HEK293 (cell line): Measurements from ENCODE around the gene LDLRAD2.
A peak's percentile ranks its signal among the peaks of the same experiment; 100 is the strongest.

ENCODE experiments used
- FEZF1 ChIP-seq: fragments of 450-650 bp; formaldehyde crosslinking; IDR thresholded peaks from 2 replicates; pipeline ENCODE4 v1.5.1; 2016; ENCODE audit warnings: missing biosample characterization, missing genetic modification characterization
- OSR2 ChIP-seq: fragments of 450-650 bp; formaldehyde crosslinking; IDR thresholded peaks from 2 replicates; pipeline ENCODE4 v1.5.1; 2016; ENCODE audit warnings: missing biosample characterization, missing genetic modification characterization
- SP2 ChIP-seq: fragments of 450-650 bp; formaldehyde crosslinking; IDR thresholded peaks from 2 replicates; pipeline ENCODE4 v1.5.1; 2016; ENCODE audit warnings: missing biosample characterization, missing genetic modification characterization
- YY1 ChIP-seq: fragments of 450-650 bp; formaldehyde crosslinking; IDR thresholded peaks from 2 replicates; pipeline ENCODE4 v1.5.1; 2018; ENCODE audit warnings: missing biosample characterization, missing genetic modification characterization
- ZBTB20 ChIP-seq: fragments of 450-650 bp; formaldehyde crosslinking; IDR thresholded peaks from 2 replicates; pipeline ENCODE4 v1.5.1; 2016; ENCODE audit warnings: missing biosample characterization, missing genetic modification characterization
- ZEB2 ChIP-seq: fragments of 450-650 bp; formaldehyde crosslinking; IDR thresholded peaks from 2 replicates; pipeline ENCODE4 v1.5.1; 2016; ENCODE audit warnings: missing biosample characterization, missing genetic modification characterization
- ZNF16 ChIP-seq: fragments of 450-650 bp; formaldehyde crosslinking; IDR thresholded peaks from 2 replicates; pipeline ENCODE4 v1.5.1; 2016; ENCODE audit warnings: low read depth, missing biosample characterization, missing genetic modification characterization
- ZNF184 ChIP-seq: fragments of 450-650 bp; IDR thresholded peaks from 2 replicates; pipeline ENCODE4 v1.5.1; 2018; ENCODE audit warnings: missing biosample characterization, mild to moderate bottlenecking, missing genetic modification characterization
- ZNF24 ChIP-seq: fragments of 450-650 bp; formaldehyde crosslinking; IDR thresholded peaks from 2 replicates; pipeline ENCODE4 v1.5.1; 2016; ENCODE audit warnings: missing biosample characterization, missing genetic modification characterization
- ZNF354C ChIP-seq: fragments of 450-650 bp; formaldehyde crosslinking; IDR thresholded peaks from 2 replicates; pipeline ENCODE4 v1.5.1; 2016; ENCODE audit warnings: missing biosample characterization, missing genetic modification characterization, low read depth, borderline replicate concordance
- ZNF48 ChIP-seq: fragments of 450-650 bp; formaldehyde crosslinking; IDR thresholded peaks from 2 replicates; pipeline ENCODE4 v1.5.1; 2016; ENCODE audit warnings: missing biosample characterization, missing genetic modification characterization
- ZNF571 ChIP-seq: fragments of 450-650 bp; formaldehyde crosslinking; IDR thresholded peaks from 2 replicates; pipeline ENCODE4 v1.5.0; 2017; ENCODE audit warnings: missing biosample characterization, missing genetic modification characterization
- ZNF600 ChIP-seq: fragments of 450-650 bp; formaldehyde crosslinking; IDR thresholded peaks from 2 replicates; pipeline ENCODE4 v1.5.1; 2016; ENCODE audit warnings: missing biosample characterization, missing genetic modification characterization
- ZNF791 ChIP-seq: fragments of 450-650 bp; formaldehyde crosslinking; IDR thresholded peaks from 2 replicates; pipeline ENCODE4 v1.5.1; 2016; ENCODE audit warnings: missing biosample characterization, missing genetic modification characterization
- ZXDB ChIP-seq: fragments of 450-650 bp; formaldehyde crosslinking; IDR thresholded peaks from 2 replicates; pipeline ENCODE4 v1.5.1; 2016; ENCODE audit warnings: missing biosample characterization, missing genetic modification characterization
- TF ChIP-seq, protein P1 (sequence below): fragments of 450-650 bp; formaldehyde crosslinking; IDR thresholded peaks from 2 replicates; pipeline ENCODE4 v1.5.1; 2016; ENCODE audit warnings: missing biosample characterization, missing genetic modification characterization
- TF ChIP-seq, protein P2 (sequence below): fragments of 450-650 bp; formaldehyde crosslinking; IDR thresholded peaks from 2 replicates; pipeline ENCODE4 v1.5.1; 2016; ENCODE audit warnings: missing biosample characterization, missing genetic modification characterization
- TF ChIP-seq, protein P3 (sequence below): fragments of 450-650 bp; formaldehyde crosslinking; IDR thresholded peaks from 2 replicates; pipeline ENCODE4 v1.5.1; 2016; ENCODE audit warnings: missing biosample characterization, missing genetic modification characterization
- TF ChIP-seq, protein P4 (sequence below): fragments of 450-650 bp; formaldehyde crosslinking; IDR thresholded peaks from 2 replicates; pipeline ENCODE4 v1.5.1; 2017; ENCODE audit warnings: missing biosample characterization, missing genetic modification characterization
- TF ChIP-seq, protein P5 (sequence below): fragments of 450-650 bp; IDR thresholded peaks from 2 replicates; pipeline ENCODE4 v1.5.1; 2018; ENCODE audit warnings: missing biosample characterization, missing genetic modification characterization

LDLRAD2 gene

DNA sequence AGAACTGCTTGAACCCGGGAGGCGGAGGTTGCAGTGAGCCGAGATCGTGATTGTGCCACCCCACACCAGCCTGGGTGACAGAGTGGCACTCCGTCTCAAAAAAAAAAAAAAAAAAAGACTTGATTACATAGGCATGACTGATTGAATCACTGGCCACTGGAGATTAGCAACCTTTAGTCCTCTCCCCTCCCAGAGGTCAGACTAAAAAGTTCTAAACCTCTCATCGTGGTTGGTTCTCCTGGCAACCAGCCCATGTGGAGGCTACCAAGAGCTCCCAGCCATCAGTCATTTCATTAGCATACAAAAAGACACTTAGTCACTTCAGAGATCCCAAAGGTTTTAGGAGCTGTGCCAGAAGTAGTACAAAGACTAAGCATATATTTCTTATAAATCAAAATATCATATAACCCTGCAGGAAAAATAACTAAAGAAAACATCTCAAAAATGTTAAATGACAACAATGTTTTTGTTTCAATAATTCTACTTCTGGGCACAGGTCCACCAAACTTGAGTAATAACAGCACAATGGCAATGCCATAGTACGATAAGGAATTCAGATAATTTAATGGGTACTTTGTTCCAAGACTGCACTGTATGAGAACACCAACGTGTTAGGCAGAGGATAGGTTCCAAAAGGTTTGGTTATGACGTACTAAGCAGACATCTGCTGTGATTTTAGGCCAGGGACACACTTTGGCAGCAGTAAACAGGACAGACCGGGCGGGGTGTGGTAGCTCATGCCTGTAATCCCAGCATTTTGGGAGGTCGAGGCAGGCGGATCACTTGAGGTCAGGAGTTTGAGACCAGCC, 47.2 kb upstream of the LDLRAD2 start (continued):
- TF ChIP-seq, protein P1, sequence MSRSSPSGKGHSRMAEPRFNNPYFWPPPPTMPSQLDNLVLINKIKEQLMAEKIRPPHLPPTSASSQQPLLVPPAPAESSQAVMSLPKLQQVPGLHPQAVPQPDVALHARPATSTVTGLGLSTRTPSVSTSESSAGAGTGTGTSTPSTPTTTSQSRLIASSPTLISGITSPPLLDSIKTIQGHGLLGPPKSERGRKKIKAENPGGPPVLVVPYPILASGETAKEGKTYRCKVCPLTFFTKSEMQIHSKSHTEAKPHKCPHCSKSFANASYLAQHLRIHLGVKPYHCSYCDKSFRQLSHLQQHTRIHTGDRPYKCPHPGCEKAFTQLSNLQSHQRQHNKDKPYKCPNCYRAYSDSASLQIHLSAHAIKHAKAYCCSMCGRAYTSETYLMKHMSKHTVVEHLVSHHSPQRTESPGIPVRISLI (tag by site-specific recombination): 0 out of 2 replicates have a peak, but pooled peaks have one; percentile 26
- TF ChIP-seq ZBTB20 (tag by site-specific recombination) (0 out of 2 replicates have a peak, but pooled peaks have one; percentile 12), ZNF16 (no peak), ZEB2 (tag by site-specific recombination) (no peak), OSR2 (tag by site-specific recombination) (peak; percentile 74), ZNF354C (tag by site-specific recombination) (no peak), YY1 (tag by site-specific recombination) (no peak), ZNF791 (no peak), ZNF184 (0 out of 2 replicates have a peak, but pooled peaks have one; percentile 22), FEZF1 (tag by site-specific recombination) (peak; percentile 51), ZNF571 (tag by site-specific recombination) (no peak), ZNF600 (tag by site-specific recombination) (peak; percentile 35; the same call in 1 of the 2 replicates), ZNF48 (tag by site-specific recombination) (no peak), ZNF24 (tag by site-specific recombination) (no peak), SP2 (tag by site-specific recombination) (peak; percentile 46; the same call in 1 of the 2 replicates), ZXDB (tag by site-specific recombination) (0 out of 2 replicates have a peak, but pooled peaks have one; percentile 13)
- TF ChIP-seq, protein P2, sequence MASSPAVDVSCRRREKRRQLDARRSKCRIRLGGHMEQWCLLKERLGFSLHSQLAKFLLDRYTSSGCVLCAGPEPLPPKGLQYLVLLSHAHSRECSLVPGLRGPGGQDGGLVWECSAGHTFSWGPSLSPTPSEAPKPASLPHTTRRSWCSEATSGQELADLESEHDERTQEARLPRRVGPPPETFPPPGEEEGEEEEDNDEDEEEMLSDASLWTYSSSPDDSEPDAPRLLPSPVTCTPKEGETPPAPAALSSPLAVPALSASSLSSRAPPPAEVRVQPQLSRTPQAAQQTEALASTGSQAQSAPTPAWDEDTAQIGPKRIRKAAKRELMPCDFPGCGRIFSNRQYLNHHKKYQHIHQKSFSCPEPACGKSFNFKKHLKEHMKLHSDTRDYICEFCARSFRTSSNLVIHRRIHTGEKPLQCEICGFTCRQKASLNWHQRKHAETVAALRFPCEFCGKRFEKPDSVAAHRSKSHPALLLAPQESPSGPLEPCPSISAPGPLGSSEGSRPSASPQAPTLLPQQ (tag by site-specific recombination): 0 out of 2 replicates have a peak, but pooled peaks have one; percentile 29
- TF ChIP-seq, protein P3, sequence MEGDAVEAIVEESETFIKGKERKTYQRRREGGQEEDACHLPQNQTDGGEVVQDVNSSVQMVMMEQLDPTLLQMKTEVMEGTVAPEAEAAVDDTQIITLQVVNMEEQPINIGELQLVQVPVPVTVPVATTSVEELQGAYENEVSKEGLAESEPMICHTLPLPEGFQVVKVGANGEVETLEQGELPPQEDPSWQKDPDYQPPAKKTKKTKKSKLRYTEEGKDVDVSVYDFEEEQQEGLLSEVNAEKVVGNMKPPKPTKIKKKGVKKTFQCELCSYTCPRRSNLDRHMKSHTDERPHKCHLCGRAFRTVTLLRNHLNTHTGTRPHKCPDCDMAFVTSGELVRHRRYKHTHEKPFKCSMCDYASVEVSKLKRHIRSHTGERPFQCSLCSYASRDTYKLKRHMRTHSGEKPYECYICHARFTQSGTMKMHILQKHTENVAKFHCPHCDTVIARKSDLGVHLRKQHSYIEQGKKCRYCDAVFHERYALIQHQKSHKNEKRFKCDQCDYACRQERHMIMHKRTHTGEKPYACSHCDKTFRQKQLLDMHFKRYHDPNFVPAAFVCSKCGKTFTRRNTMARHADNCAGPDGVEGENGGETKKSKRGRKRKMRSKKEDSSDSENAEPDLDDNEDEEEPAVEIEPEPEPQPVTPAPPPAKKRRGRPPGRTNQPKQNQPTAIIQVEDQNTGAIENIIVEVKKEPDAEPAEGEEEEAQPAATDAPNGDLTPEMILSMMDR (tag by site-specific recombination): no peak
- TF ChIP-seq, protein P4, sequence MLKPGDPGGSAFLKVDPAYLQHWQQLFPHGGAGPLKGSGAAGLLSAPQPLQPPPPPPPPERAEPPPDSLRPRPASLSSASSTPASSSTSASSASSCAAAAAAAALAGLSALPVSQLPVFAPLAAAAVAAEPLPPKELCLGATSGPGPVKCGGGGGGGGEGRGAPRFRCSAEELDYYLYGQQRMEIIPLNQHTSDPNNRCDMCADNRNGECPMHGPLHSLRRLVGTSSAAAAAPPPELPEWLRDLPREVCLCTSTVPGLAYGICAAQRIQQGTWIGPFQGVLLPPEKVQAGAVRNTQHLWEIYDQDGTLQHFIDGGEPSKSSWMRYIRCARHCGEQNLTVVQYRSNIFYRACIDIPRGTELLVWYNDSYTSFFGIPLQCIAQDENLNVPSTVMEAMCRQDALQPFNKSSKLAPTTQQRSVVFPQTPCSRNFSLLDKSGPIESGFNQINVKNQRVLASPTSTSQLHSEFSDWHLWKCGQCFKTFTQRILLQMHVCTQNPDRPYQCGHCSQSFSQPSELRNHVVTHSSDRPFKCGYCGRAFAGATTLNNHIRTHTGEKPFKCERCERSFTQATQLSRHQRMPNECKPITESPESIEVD (tag by site-specific recombination): peak; percentile 89
- TF ChIP-seq, protein P5, sequence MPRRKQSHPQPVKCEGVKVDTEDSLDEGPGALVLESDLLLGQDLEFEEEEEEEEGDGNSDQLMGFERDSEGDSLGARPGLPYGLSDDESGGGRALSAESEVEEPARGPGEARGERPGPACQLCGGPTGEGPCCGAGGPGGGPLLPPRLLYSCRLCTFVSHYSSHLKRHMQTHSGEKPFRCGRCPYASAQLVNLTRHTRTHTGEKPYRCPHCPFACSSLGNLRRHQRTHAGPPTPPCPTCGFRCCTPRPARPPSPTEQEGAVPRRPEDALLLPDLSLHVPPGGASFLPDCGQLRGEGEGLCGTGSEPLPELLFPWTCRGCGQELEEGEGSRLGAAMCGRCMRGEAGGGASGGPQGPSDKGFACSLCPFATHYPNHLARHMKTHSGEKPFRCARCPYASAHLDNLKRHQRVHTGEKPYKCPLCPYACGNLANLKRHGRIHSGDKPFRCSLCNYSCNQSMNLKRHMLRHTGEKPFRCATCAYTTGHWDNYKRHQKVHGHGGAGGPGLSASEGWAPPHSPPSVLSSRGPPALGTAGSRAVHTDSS: no peak
